ENCODE measurements around the gene FAM131B.

Gene FAM131B

GRCh38 chr7:143360788-143361551, 1.5 kb downstream of the FAM131B start:
- in situ Hi-C loops (cut with HindIII; ENCODE audit: low sequenced_read_pairs) = no loop called here

- in situ Hi-C loops (cut with HindIII; ENCODE audit: low sequenced_read_pairs) = no loop called here
These were observed 2.7 kb downstream of the FAM131B start for GRCh38 chr7:143359771-143360353.

- in situ Hi-C loops (cut with HindIII; ENCODE audit: low sequenced_read_pairs) = no loop called here
These were observed 3.9 kb downstream of the FAM131B start for GRCh38 chr7:143358626-143359025.

GRCh38 chr7:143356414-143357050, 6.0 kb downstream of the FAM131B start:
- in situ Hi-C loops (cut with HindIII; ENCODE audit: low sequenced_read_pairs) = no loop called here

GRCh38 chr7:143355450-143356385, 6.8 kb downstream of the FAM131B start:
- in situ Hi-C loops (cut with HindIII; ENCODE audit: low sequenced_read_pairs) = no loop called here

GRCh38 chr7:143354965-143355364, 7.5 kb downstream of the FAM131B start:
- in situ Hi-C loops (cut with HindIII; ENCODE audit: low sequenced_read_pairs) = no loop called here

GRCh38 chr7:143354376-143354775, 8.1 kb downstream of the FAM131B start:
- in situ Hi-C loops (cut with HindIII; ENCODE audit: low sequenced_read_pairs) = no loop called here

- in situ Hi-C loops (cut with HindIII; ENCODE audit: low sequenced_read_pairs) = no loop called here
These were observed 9.9 kb downstream of the FAM131B start for GRCh38 chr7:143352531-143353002.

- in situ Hi-C loops (cut with HindIII; ENCODE audit: low sequenced_read_pairs) = no loop called here
These were observed 10.9 kb downstream of the FAM131B start for GRCh38 chr7:143351574-143351973.

GRCh38 chr7:143351060-143351459, 11.5 kb downstream of the FAM131B start:
- in situ Hi-C loops (cut with HindIII; ENCODE audit: low sequenced_read_pairs) = no loop called here

- in situ Hi-C loops (cut with HindIII; ENCODE audit: low sequenced_read_pairs) = no loop called here
These were observed 14.6 kb downstream of the FAM131B start for GRCh38 chr7:143347950-143348349.

GRCh38 chr7:143346018-143346417, 16.5 kb downstream of the FAM131B start:
- in situ Hi-C loops (cut with HindIII; ENCODE audit: low sequenced_read_pairs) = no loop called here

GRCh38 chr7:143345428-143345900, 17.0 kb downstream of the FAM131B start:
- in situ Hi-C loops (cut with HindIII; ENCODE audit: low sequenced_read_pairs) = no loop called here

- in situ Hi-C loops (cut with HindIII; ENCODE audit: low sequenced_read_pairs) = no loop called here
These were observed 18.9 kb downstream of the FAM131B start for GRCh38 chr7:143343596-143343995.

- in situ Hi-C loops (cut with HindIII; ENCODE audit: low sequenced_read_pairs) = no loop called here
These were observed 20.7 kb downstream of the FAM131B start for GRCh38 chr7:143341842-143342241.

- in situ Hi-C loops (cut with HindIII; ENCODE audit: low sequenced_read_pairs) = no loop called here
These were observed 25.3 kb downstream of the FAM131B start for GRCh38 chr7:143337216-143337615.

GRCh38 chr7:143334244-143334643, 28.3 kb downstream of the FAM131B start:
- in situ Hi-C loops (cut with HindIII; ENCODE audit: low sequenced_read_pairs) = no loop called here

- in situ Hi-C loops (cut with HindIII; ENCODE audit: low sequenced_read_pairs) = no loop called here
These were observed 31.2 kb downstream of the FAM131B start for GRCh38 chr7:143331179-143331801.

GRCh38 chr7:143329471-143330170, 32.9 kb downstream of the FAM131B start:
- in situ Hi-C loops (cut with HindIII; ENCODE audit: low sequenced_read_pairs) = no loop called here

GRCh38 chr7:143327903-143328302, 34.6 kb downstream of the FAM131B start:
- in situ Hi-C loops (cut with HindIII; ENCODE audit: low sequenced_read_pairs) = no loop called here

Data from DLD1 (cell line).